Fibroblast of lung (primary cell): ENCODE data around the gene SELPLG.

Experiments used
- EZH2 ChIP-seq: IDR thresholded peaks from 2 replicates; pipeline ENCODE4 v1.5.1; 2012; ENCODE audit warnings: low read length, control low read depth, mild to moderate bottlenecking; ENCODE audit errors: missing control alignments
- TF ChIP-seq, protein P1 (sequence below), 2 donors: IDR thresholded peaks in 1 of 2; conservative IDR thresholded peaks in 1 of 2; 1 replicate in 1 of 2; 2 replicates in 1 of 2; pipeline ENCODE4 v1.5.1; 2011 to 2012; ENCODE audit warnings: low read length in 2 of 2, control low read depth in 1 of 2, inconsistent platforms in 1 of 2, low read depth in 1 of 2, mild to moderate bottlenecking in 1 of 2

DNA sequence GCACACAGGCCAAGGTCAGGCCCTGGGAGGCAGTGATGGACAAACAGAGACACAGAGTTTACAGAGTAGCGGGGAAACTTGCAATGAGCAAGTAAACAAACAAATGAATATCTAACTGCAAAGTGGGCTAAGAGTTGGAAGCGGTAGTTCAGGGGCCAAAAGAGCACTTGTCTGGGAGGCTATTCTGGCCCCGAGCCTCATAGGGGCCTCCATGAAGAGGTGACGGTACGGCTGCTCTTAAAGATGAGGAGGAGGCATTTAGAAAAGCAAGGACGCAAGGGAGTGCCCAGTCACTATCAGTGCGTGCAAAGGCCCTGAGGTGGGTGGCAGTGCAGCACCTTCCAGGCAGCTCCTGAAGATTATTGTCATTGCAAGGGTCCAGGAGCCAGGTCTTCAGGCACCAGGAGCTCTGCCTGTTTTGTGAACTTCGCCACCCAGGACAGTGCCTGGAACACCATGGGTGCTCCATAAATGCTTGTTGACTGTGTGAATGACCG is 31.4 kb downstream of the SELPLG start:
- TF ChIP-seq EZH2, result no peak
- TF ChIP-seq, protein P1, sequence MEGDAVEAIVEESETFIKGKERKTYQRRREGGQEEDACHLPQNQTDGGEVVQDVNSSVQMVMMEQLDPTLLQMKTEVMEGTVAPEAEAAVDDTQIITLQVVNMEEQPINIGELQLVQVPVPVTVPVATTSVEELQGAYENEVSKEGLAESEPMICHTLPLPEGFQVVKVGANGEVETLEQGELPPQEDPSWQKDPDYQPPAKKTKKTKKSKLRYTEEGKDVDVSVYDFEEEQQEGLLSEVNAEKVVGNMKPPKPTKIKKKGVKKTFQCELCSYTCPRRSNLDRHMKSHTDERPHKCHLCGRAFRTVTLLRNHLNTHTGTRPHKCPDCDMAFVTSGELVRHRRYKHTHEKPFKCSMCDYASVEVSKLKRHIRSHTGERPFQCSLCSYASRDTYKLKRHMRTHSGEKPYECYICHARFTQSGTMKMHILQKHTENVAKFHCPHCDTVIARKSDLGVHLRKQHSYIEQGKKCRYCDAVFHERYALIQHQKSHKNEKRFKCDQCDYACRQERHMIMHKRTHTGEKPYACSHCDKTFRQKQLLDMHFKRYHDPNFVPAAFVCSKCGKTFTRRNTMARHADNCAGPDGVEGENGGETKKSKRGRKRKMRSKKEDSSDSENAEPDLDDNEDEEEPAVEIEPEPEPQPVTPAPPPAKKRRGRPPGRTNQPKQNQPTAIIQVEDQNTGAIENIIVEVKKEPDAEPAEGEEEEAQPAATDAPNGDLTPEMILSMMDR (conservative IDR thresholded peaks at IDR 0.05 in 1 of 2, IDR thresholded peaks at IDR 0.05 in 1 of 2; ENCODE audit: low read depth in 1 of 2, low read length in 2 of 2), result no peak
